GF-D8 (cell line): ENCODE measurements around the gene TUSC1.
A peak's percentile ranks its signal among the peaks of the same experiment; 100 is the strongest.
"Not testable (repeated sequence)": the region's sequence is repeated elsewhere in the genome, so short reads cannot be mapped to it uniquely, and the experiment has no call there.

ENCODE experiments used
- DNase-seq: peaks from one replicate; lab custom pipeline; 2025; lab: John Stamatoyannopoulos, UW

Gene TUSC1

DNA sequence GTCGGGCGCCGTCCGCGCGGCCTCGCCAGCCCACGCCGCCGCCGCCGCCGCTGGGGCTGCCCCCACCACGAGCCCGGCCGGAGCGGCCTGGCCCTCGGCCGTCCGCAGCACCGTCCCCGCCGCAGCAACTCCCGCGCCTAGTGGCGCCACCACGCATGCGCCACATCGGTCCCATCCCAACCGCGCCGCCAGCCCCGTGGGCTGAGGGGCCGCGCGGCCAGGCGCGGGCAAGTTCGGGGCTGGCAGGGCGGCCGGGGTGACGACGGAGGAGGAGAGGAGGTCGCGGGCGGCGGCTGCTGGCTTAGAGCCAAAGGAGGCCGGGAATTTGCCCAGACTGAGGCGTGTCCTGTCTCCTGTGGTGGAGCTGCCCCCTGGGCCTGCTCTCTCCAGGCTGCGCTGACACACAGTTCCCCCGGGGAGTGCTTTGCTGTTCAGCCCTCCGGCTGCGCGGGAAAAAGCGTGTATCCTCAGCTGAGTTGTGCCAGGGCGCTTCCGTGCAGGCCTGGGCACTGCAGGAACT, at the start of gene TUSC1:
TUSC1 (minus strand) TSS at position 298 of the 520 bp plus-strand sequence; CDS start at position 166, 132 bp downstream.
- DNase-seq = peak; percentile 69

DNA sequence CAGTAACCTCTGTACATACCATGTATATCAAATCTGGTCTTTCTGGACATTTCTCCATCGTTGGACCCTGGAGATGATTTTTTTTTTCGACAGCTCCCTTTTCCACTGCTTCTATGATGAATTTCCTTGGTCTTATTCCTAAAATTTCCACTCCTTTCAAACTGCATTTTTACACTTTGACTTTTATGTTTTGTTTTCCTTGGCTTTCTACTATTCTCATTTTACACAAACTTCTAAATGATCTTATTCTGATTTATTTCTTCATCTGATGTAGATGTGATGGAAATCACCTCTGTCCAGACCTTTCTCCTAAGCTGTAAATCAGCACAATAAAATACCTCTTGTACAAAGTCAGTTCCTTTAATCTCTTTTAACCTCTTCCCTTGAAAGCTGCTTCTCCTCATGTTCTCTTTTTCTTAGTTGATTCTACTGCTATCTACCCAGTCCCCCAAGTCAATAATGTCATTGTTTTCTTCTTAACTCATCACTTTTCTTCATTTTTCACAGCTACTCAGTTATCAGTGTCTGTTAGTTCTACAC, 48.7 kb upstream of the TUSC1 start:
- DNase-seq = no peak

DNA sequence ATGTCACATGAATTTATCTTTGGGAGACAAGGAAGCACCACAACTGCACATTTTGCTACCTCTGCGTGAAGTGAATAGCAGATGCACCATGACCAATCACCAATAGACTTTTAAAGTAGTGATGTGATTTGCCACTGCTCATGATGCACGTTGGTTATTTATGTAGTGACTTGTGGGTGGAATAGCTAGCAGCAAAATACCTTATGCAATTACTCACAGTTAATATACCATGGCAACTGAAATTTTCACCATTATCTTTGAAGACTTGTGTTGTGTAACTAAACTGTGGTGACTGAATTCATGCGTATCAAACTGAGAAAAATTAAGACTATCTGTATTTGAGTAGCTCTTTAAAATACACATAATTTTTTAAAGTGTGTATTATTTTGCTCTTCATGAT, 46.2 kb upstream of the TUSC1 start:
- DNase-seq = no peak

DNA sequence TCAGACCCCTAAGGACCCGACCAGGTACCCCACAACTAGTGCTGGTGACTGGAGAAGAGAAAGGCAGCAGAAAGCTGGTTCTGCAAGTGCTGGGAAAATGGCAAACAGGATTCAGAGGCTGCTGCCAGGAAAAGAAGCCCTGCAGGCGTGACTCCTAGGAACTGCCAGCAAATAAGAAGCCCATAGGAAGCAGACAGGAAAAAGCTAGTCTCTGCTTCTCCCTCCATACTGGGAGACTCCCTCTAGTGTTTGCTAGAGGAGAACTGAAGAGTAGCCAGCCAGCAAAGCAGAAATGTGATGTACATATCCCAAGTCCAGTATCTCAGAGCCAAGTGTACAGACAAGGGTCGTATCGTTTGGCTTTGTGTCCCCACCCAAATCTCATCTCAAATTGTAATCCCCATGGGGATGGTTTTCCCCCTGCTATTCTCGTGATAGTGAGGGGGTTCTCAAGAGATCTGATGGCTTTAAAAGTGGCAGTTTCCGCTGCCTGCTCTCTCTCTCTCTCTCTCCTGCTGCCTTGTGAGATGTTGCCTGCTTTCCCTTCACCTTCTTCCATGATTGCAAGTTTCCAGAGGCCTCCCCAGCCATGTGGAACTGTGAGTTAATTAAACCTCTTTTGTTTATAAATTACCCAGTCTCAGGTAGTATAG, 38.1 kb upstream of the TUSC1 start:
- no peak for DNase-seq

DNA sequence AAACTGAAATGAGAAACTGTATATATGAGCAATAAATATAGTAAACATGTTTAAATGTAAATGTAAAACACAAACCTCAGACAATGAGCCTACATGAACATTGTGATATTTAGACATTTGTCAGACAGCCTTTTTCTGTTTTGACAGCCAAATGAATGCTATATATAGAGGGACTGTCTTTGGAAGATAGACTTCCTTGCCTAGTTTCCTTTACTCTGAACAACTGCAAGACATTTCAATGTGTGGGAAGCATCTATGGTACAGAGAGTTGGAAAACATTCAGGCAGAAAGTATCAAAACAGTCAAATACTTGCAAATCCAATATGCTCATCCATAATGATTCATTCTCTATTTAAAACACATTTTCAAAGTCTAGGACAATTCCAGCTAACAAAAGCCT, 31.7 kb upstream of the TUSC1 start:
- no peak for DNase-seq

DNA sequence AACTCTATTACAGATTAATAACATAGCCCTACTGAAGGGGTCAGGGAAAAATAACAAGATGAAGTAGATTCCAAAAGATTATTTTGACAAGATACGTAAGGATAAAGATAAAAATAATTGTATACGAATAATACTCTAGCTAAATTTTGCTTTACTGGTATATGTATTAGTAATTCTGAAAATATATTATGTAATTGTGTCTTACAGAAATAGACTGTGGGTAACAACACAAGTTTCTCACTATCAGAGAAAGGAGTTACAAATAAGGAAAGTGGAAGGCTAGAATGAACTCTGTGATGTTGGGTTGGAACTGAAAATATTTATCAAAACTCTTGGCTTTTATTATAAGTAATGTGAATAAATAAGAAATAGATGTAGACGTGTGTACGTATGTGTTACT, 26.6 kb upstream of the TUSC1 start:
- no peak for DNase-seq

DNA sequence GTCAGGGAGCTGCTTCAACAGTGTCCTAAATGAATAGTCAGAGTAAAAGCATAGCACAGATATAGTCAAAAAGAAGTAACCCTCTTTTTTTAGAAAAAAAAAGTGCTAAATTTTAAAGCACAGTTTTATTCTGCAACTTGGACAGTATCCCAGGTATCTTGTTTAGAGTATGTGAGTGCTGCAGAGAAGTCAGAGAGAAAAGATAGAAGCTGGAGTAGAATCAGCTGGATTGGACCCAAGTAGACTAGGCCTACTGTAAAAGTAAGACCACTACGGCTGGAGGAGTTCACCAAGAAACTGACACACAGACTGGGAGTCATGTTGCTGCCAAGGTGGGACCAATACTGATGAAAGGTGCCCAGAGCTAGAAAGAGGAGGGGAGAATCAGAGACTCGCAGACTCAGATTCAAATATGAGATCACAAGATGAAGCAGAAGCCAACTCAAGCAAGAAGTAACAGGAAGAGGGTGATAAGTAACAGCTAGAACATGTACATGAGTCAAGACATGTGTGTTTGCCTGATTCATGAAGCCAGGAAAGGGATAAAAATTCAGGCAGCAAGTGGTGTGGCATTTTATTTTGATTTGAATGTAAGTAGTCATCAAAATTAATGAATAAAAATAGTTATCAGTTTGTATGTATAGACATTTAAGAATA, 25.6 kb upstream of the TUSC1 start:
- no peak for DNase-seq

DNA sequence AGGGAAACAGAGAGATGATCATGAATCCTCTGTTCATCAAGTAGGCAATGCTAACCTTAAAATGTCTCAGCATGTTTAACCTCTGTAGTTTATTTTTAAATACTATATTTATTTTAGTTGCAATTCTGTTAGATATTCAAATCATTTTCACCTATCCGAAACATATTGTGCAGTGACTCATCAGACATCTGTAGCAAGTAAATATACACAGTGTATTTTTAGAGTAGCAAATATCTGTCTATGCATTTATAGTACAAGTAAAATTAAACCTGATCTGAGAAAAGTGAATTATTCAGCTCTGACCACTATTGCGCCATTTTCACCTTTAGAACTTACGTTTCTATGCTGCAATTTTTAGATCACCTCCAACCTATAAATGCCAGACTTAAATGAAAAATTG, 24.3 kb upstream of the TUSC1 start:
- DNase-seq = no peak

DNA sequence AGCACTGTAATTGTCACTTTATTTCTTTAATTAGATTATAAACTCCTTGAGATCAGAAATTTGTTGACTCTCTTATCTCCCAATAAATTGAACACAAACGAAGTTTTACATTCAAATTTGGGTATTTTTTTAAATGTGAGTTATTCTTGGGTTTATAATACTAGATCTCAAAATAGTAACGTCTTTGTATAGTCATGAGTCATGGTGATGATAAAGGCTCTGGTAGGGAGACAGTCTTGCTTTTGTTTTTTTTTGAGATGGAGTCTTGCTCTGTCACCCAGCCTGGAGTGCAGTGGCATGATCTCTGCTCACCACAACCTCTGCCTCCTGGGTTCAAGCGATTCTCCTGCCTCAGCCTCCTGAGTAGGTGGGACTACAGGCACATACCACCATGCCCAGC, 22.7 kb upstream of the TUSC1 start:
- DNase-seq = not testable (repeated sequence)

DNA sequence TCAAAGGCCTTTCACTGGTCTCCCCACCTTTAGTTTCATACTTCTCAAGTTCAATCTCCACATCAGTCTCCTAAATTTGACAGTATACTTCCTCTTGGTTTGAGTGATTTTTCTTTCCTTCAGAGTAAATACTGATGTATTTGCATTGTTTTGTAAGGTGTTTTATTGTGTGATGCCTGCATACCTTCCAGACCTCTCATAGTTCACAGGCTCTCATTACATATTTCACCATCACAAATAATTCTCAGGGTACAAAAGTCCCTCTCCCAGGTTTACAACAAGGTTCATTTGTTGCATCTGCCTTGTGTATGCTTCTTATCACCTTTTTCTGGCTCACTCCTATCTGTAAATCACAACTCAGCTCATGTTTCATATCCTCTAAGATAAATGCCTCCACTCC, 22.2 kb upstream of the TUSC1 start:
- DNase-seq = no peak

DNA sequence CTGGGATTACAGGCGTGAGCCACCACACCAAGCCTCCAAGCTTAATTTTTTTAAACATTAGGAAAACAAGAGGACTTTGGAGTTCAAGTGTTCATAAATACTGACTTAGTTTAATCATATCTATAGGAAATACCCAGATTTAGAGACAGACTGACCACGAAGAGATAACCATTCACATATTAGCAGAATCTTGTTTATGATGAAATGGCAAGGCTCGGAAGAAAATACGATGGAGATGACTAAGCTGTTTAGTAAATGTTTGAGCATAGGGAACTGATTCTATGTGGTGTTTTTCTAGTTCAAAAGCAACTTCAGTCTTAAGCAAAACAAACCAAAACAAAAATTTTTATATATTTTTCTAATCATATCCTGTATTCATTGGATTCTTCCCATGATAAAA, 13.5 kb upstream of the TUSC1 start:
- DNase-seq = no peak

DNA sequence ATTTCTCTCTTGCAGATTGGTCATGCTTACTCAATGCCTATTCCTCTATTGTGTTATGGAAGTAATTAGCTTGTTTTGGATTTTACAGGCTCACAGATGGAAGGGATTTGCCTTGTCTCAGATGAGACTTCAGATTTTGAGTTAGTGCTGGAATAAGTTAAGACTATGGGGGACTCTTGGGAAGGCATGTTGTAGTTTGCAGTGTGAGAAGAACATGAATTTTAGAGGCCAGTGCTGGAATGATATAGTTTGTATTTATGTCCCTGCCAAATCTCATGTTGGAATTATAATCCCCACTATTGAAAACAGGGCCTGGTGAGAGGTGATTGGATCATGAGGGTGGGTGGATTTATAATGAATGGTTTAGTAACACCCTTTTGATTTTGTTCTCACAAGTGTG, 6.1 kb upstream of the TUSC1 start:
- DNase-seq = no peak

DNA sequence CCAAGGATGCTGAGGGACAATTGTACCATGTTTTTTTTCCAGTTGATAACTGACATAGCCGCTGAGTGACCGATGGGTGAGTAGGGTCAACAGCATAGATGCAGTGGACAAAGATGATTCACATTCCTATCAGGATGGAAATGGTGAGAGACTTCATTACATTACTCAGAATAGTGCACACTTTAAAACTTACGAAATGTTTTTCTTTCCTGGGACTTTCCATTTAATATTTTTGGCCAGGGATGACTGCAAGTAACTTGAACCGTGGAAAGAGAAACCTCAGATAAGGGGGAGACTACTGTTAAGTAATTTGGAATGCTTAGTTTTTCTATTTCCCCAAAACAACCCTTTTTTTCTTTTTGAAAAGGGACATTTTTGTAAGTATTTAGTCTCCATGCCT, 3.0 kb upstream of the TUSC1 start:
- DNase-seq = no peak

DNA sequence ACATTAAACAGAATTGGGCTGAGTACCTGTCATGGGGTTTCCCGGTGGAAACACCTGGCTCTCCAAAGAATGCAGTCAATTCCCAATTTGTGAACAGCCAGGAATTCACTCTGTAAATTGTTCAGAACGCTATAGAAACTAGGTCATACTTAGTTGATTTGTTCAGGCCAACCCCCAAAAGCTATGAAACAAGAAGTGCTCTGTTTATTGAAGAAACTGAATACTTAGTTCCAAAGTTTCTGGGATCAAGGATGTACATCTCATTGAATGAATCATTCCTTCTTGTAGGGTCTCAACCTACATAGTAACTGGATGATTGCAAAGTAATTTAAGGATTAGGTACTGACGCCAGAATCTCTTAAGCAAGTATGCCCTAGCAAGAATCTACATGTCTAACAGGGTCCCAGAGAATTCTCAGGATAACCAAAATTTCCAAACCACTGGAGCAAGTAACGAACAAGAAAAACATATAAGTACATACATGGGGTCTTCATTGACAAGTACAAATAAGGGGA, 659 bp upstream of the TUSC1 start:
- no peak for DNase-seq

DNA sequence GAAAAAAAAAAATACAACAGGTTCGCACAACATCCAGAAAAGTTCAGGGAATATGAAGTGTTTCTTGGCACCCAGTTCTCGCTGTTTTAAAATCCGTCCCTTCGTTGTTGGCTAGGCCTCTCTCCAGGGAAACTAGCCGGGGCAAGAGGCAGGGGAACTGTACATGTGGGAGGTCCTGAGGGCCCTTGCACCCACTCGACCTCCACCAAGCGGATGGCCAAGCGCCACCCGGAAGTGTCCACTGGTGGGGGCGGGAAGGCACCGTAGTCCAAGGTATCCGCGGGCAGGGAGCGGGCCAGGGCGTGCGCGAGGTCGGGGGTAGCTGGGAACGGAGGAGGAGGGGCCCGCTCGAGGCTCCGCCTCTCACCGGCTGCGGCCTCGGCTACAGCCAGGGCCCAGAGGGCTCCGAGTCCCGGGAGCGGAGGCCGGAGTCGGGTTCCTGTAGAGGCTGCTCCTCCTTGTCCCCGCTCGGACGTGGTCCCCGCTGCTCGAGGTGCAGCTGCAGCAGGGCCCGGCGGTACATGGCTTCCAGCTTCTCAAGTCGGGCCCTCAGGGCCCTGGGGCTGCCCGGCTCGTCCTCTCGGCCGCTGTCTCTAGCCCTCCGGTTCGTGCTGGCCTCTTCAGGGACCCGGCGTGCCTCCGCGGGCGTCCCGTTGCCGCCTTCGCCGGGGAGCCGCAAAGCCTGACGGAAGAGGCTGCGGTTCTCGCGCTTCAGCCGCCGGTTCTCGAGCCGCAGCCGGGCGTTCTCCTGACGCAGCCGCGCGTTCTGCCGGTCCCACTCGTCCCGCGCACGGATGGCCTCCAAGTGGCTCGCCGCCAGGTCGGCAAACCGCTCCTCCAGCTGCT, 720 bp downstream of the TUSC1 start:
- DNase-seq = peak; percentile 24

DNA sequence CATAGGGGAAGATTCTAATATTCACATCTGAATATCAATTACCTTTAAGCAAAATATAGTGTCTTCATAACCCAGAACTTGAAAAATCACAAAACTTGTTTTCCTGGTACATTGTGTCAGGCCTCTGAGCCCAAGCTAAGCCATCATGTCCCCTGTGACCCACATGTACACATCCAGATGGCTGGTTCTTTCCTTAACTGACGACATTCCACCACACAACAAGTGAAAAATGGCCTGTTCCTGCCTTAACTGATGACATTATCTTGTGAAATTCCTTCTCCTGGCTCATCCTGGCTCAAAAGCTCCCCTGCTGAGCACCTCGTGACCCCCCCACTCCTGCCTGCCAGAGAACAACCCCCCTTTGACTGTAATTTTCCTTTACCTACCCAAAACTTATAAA, 2.4 kb downstream of the TUSC1 start:
- DNase-seq = not testable (repeated sequence)

DNA sequence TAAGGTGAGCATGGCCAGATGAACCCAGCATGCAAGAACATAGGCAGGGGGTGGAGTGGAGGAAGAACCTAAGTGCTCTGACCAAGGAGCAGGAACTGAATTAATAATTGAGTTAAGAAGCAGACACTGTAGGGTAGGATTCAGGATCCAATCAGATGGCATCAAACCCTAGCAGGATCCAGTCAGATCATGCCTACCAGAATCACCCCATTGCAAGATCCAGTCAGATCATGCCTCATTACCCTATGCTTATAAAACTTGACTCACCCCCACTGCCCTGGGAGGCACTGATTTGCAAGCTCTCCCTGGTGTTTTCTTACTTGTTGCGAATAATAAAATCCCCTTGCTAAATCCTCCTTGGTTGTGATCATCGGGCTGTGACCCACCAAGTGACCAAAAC, 19.7 kb downstream of the TUSC1 start:
- DNase-seq = no peak

DNA sequence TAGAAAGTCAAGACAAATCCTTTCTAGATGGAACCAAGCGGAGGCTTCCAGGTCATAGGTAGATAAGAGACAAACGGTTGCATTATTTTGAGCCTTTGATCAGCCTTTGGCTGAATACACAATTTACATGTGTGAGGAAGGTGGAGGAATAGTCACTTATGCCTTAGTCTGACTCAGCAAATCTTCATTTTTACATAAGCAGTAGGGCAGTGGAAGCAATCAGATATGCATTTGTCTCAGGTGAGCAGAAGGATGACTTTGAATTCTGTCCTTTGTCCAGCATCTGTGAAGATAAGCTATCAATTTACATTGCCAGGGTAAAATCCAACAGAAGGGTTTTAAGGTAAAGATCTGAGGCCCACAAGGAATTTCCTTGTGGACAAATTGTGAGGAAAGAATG, 23.8 kb downstream of the TUSC1 start:
- no peak for DNase-seq

DNA sequence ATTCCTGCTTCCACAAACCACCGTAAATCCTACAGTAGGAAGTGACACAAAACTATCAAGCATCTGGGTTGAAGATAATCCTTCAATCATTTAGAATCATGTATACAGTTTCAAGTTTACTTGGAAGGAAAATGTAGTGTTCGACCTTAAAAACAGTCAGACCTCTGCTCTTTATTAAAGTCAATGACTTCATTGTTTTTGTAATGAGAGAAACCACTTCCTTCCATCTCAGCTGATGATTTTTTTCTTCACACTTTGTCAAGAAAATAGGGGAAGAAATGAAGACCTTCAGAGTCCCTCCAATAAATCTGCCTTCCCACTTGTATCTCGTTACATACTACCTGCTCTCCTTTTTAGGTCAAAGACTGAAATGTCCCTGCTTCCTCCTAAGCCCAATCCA, 30.1 kb downstream of the TUSC1 start:
- DNase-seq = no peak

DNA sequence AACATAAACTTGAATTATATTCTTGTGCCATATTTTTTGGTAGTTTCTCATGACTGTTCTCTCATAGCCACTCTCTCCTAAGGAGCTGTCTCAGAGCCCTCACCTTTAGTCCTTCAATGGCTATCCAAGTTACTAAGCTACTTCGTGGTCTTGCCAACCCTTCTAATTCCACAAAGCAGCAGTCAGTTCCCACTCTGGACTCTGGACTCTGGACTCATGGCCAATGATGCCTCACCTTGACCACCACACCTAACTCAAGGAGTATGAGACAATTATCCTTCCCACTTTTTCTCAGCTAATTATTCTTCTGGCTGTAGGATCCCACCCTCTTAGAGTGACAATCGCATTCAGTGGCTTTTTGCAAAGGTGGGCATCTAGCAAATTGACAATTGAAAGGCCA, 42.2 kb downstream of the TUSC1 start:
- no peak for DNase-seq

DNA sequence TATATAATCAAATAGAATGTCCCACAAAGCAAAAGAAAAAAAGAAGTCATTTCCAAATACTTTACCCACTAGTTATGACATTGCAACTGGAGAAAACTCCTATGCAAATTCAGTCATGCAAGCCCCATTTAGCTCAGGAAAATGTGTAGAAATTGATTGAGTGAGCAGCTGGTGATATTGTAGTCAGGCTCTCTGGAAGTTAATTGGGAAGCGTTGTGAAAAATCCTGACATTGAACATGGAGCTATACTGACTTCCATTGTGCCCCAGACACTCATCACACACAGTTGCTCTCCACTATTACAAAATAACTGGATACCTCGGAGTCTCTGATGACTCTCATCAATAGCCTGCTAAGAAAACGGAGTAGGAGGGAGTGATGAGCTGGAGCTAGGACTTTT, 49.0 kb downstream of the TUSC1 start:
- no peak for DNase-seq
